Liver (tissue), 9 donors: ENCODE results near the gene EIF4G1. TPM values are rescaled to one million over a fixed set of nuclear protein-coding genes. Genes with fewer than 3 reads are reported as not detected.

Experiments used
- DNase-seq: peaks from one replicate; pipeline ENCODE4 v3.0.0-alpha.2; 2017; ENCODE audit warnings: low spot score
- H3K27ac ChIP-seq, 2 donors: one replicate each; pipeline ENCODE4 v1.7.0; 2013; ENCODE audit warnings: inconsistent platforms in 2 of 2, low read length in 2 of 2, control low read depth in 1 of 2, low read depth in 1 of 2, mild to moderate bottlenecking in 1 of 2
- H3K27me3 ChIP-seq, 4 donors: one replicate each; pipeline versions ENCODE4 v1.6.1 to v1.7.0; 2013; ENCODE audit warnings: low read length in 3 of 4, inconsistent platforms in 1 of 4, mild to moderate bottlenecking in 1 of 4, moderate library complexity in 1 of 4; ENCODE audit not compliant: control insufficient read depth in 4 of 4, insufficient read depth in 4 of 4
- H3K36me3 ChIP-seq, 4 donors: one replicate each; pipeline versions ENCODE4 v1.6.1 to v1.7.0; 2013; ENCODE audit warnings: low read length in 3 of 4, mild to moderate bottlenecking in 3 of 4, low read depth in 1 of 4, moderate library complexity in 1 of 4; ENCODE audit not compliant: control insufficient read depth in 4 of 4, insufficient read depth in 3 of 4
- H3K4me1 ChIP-seq, 4 donors: one replicate each; pipeline versions ENCODE4 v1.6.1 to v1.7.0; 2013; ENCODE audit warnings: low read length in 3 of 4, mild to moderate bottlenecking in 3 of 4, moderate library complexity in 1 of 4; ENCODE audit not compliant: control insufficient read depth in 4 of 4, insufficient read depth in 4 of 4
- H3K4me3 ChIP-seq, 3 donors: one replicate each; pipeline versions ENCODE4 v1.6.1 to v1.7.0; 2013; ENCODE audit warnings: low read length in 3 of 3, control low read depth in 1 of 3, low read depth in 1 of 3, mild to moderate bottlenecking in 1 of 3
- H3K9ac ChIP-seq, 2 donors: one replicate each; pipeline ENCODE4 v1.7.0; 2013; ENCODE audit warnings: low read length in 2 of 2, mild to moderate bottlenecking in 2 of 2, moderate library complexity in 2 of 2, control low read depth in 1 of 2, low read depth in 1 of 2
- H3K9me3 ChIP-seq, 4 donors: one replicate each; pipeline versions ENCODE4 v1.6.1 to v1.7.0; 2013; ENCODE audit warnings: low read length in 3 of 4; ENCODE audit not compliant: control insufficient read depth in 4 of 4
- CTCF ChIP-seq: fragments of 150-350 bp; IDR thresholded peaks from 2 replicates; pipeline ENCODE4 v1.5.1; 2017; ENCODE audit warnings: improper control_type of control experiment, low read depth, low read length; ENCODE audit not compliant: missing input control
- EGR1 ChIP-seq, 2 donors: IDR thresholded peaks; 2 replicates each; pipeline ENCODE4 v1.6.1; 2016 to 2018; ENCODE audit warnings: antibody characterized with exemption in 2 of 2, low read depth in 2 of 2
- FOXA1 ChIP-seq: IDR thresholded peaks from 2 replicates; pipeline ENCODE4 v1.6.1; 2016; ENCODE audit warnings: antibody characterized with exemption
- FOXA2 ChIP-seq: IDR thresholded peaks from 2 replicates; pipeline ENCODE4 v1.6.1; 2016; ENCODE audit warnings: antibody characterized with exemption
- GABPA ChIP-seq, 2 donors: IDR thresholded peaks in 1 of 2; conservative IDR thresholded peaks in 1 of 2; 2 replicates each; pipeline ENCODE4 v1.6.1; 2016; ENCODE audit warnings: antibody characterized with exemption in 2 of 2, mild to moderate bottlenecking in 1 of 2, moderate library complexity in 1 of 2
- HNF4A ChIP-seq, 2 donors: conservative IDR thresholded peaks; 2 replicates each; pipeline ENCODE4 v1.6.1; 2016; ENCODE audit warnings: antibody characterized with exemption in 2 of 2, mild to moderate bottlenecking in 2 of 2
- HNF4G ChIP-seq: IDR thresholded peaks from 2 replicates; pipeline ENCODE4 v1.6.1; 2016; ENCODE audit warnings: antibody characterized with exemption
- JUND ChIP-seq, 2 donors: IDR thresholded peaks; 2 replicates each; pipeline ENCODE4 v1.6.1; 2016; ENCODE audit warnings: antibody characterized with exemption in 2 of 2
- MAX ChIP-seq: IDR thresholded peaks from 2 replicates; pipeline ENCODE4 v1.6.1; 2016; ENCODE audit warnings: antibody characterized with exemption
- NR2F2 ChIP-seq: IDR thresholded peaks from 2 replicates; pipeline ENCODE4 v1.6.1; 2016; ENCODE audit warnings: antibody characterized with exemption
- RAD21 ChIP-seq, 2 donors: IDR thresholded peaks; 2 replicates each; pipeline ENCODE4 v1.6.1; 2016; ENCODE audit warnings: antibody characterized with exemption in 2 of 2, mild to moderate bottlenecking in 2 of 2
- REST ChIP-seq: IDR thresholded peaks from 2 replicates; pipeline ENCODE4 v1.6.1; 2016; ENCODE audit warnings: antibody characterized with exemption, mild to moderate bottlenecking
- RXRA ChIP-seq, 2 donors: IDR thresholded peaks; 2 replicates each; pipeline ENCODE4 v1.6.1; 2017 to 2018; ENCODE audit warnings: antibody characterized with exemption in 2 of 2, mild to moderate bottlenecking in 1 of 2
- SP1 ChIP-seq: IDR thresholded peaks from 2 replicates; pipeline ENCODE4 v1.6.1; 2018; ENCODE audit warnings: antibody characterized with exemption, mild to moderate bottlenecking
- TAF1 ChIP-seq: conservative IDR thresholded peaks from 2 replicates; pipeline ENCODE4 v1.6.1; 2016; ENCODE audit warnings: antibody characterized with exemption, mild to moderate bottlenecking
- YY1 ChIP-seq: IDR thresholded peaks from 2 replicates; pipeline ENCODE4 v1.6.1; 2016; ENCODE audit warnings: antibody characterized with exemption, mild to moderate bottlenecking
- WGBS: extraction: QIAGEN DNeasy Blood & Tissue Kit; methylation state at CpG from one replicate; pipeline ENCODE4 v1.1.7; 2013; 5-methylcytosine and 5-hydroxymethylcytosine counted together
- polyA plus RNA-seq, 2 donors: library from polyadenylated mRNA; stranded (reverse) in 1 of 2; unstranded in 1 of 2; fragments of 200-250 nt in 1 of 2; fragments of >200 nt in 1 of 2; fragmentation: Nextera tagmentation in 1 of 2; extraction: Ambion mirVana in 1 of 2; gene quantifications; one replicate each; pipeline versions ENCODE4 v1.2.1 to v1.2.3, GENCODE V29; 2013 to 2015
- total RNA-seq, 2 donors: library from RNA; depleted of rRNA; stranded (reverse); fragments of >200 nt; gene quantifications; one replicate each; pipeline ENCODE4 v1.2.3, GENCODE V29; 2014
- TF ChIP-seq, protein P1 (sequence below): IDR thresholded peaks from 2 replicates; pipeline ENCODE4 v1.6.1; 2016; ENCODE audit warnings: antibody characterized with exemption
- TF ChIP-seq, protein P2 (sequence below): IDR thresholded peaks from 2 replicates; pipeline ENCODE4 v1.6.1; 2016; ENCODE audit warnings: antibody characterized with exemption
- donor health status: healthy.
- donor health status: healthy.
- donor health status: healthy.
- donor health status: healthy.
- donor health status: healthy.

EIF4G1 gene
- total and polyA plus RNA-seq, 4 donors = 140 to 329 (median 207) TPM

- WGBS = 83% methylated on average over 6 of the region's 6 CpGs
- Histone ChIP-seq H3K27me3 (no peaks in the 10 kb centered on the region), H3K9ac (peak within 1 kb of the TSS in 1 of 2 donors; percentile 46), H3K36me3 (peaks cover 5 to 32% (median 23%) of the 10 kb centered on the region in 4 donors), H3K9me3 (no peaks in the 10 kb centered on the region), H3K4me1 (peaks cover 0 to 13% (median 6%) of the 10 kb centered on the region in 4 donors), H3K27ac (peak within 1 kb of the TSS; percentile 84 to 89), H3K4me3 (peak within 1 kb of the TSS; percentile 47 to 68 (median 62))
- TF ChIP-seq SP1 (no peak), GABPA (IDR thresholded peaks at IDR 0.05 in 1 of 2, conservative IDR thresholded peaks at IDR 0.05 in 1 of 2) (no peak), FOXA1 (no peak), HNF4G (no peak), MAX (no peak), YY1 (no peak), TAF1 (no peak), FOXA2 (no peak)
- TF ChIP-seq, protein P1, sequence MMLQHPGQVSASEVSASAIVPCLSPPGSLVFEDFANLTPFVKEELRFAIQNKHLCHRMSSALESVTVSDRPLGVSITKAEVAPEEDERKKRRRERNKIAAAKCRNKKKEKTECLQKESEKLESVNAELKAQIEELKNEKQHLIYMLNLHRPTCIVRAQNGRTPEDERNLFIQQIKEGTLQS = no peak
- TF ChIP-seq, protein P2, sequence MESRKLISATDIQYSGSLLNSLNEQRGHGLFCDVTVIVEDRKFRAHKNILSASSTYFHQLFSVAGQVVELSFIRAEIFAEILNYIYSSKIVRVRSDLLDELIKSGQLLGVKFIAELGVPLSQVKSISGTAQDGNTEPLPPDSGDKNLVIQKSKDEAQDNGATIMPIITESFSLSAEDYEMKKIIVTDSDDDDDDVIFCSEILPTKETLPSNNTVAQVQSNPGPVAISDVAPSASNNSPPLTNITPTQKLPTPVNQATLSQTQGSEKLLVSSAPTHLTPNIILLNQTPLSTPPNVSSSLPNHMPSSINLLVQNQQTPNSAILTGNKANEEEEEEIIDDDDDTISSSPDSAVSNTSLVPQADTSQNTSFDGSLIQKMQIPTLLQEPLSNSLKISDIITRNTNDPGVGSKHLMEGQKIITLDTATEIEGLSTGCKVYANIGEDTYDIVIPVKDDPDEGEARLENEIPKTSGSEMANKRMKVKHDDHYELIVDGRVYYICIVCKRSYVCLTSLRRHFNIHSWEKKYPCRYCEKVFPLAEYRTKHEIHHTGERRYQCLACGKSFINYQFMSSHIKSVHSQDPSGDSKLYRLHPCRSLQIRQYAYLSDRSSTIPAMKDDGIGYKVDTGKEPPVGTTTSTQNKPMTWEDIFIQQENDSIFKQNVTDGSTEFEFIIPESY = no peak
- no peak for DNase-seq
Measured at GRCh38 chr3:184337399-184337714, 23.0 kb downstream of the EIF4G1 start, which contains the start of gene FAM131A. FAM131A (plus strand) TSS chr3:184337600; CDS start chr3:184337631, 31 bp downstream.

GRCh38 chr3:184337981-184338380 is 23.6 kb downstream of the EIF4G1 start:
- H3K4me1 ChIP-seq = peaks cover 0 to 13% (median 6%) of the 10 kb centered on the region in 4 donors
- 86% methylated on average over 7 of the region's 7 CpGs for WGBS
- no peak overlapping the region for H3K4me3 ChIP-seq
- no peak for TF ChIP-seq TAF1
- TF ChIP-seq GABPA (IDR thresholded peaks at IDR 0.05 in 1 of 2, conservative IDR thresholded peaks at IDR 0.05 in 1 of 2) = no peak
- no peak for TF ChIP-seq NR2F2
- TF ChIP-seq MAX = no peak
- no peak for TF ChIP-seq FOXA1
- TF ChIP-seq, protein P1 = no peak
- no peak for TF ChIP-seq JUND (IDR thresholded peaks at IDR 0.05)
- no peak for TF ChIP-seq REST
- TF ChIP-seq, protein P2 = no peak
- TF ChIP-seq HNF4A (conservative IDR thresholded peaks at IDR 0.05) = no peak
- no peak for TF ChIP-seq YY1
- TF ChIP-seq RXRA (IDR thresholded peaks at IDR 0.05) = no peak
- no peak for TF ChIP-seq FOXA2
- no peak for TF ChIP-seq CTCF
- TF ChIP-seq RAD21 (IDR thresholded peaks at IDR 0.05) = no peak
- TF ChIP-seq HNF4G = no peak
- TF ChIP-seq SP1 = no peak
- no peak for TF ChIP-seq EGR1 (IDR thresholded peaks at IDR 0.05; ENCODE audit: low read depth in 2 of 2)
- H3K36me3 ChIP-seq = peaks cover 5 to 31% (median 18%) of the 10 kb centered on the region in 4 donors
- H3K9me3 ChIP-seq = no peaks in the 10 kb centered on the region
- no peak overlapping the region for H3K9ac ChIP-seq
- no peak for DNase-seq
- no peaks in the 10 kb centered on the region for H3K27me3 ChIP-seq
- H3K27ac ChIP-seq = peak overlapping the region; percentile 3 to 23
